Liver (tissue), 9 donors: Measurements from ENCODE around the gene FBXO31. TPM values are rescaled to one million over a fixed set of nuclear protein-coding genes. Genes with fewer than 3 reads are reported as not detected.

Experiments used
- DNase-seq: peaks from one replicate; pipeline ENCODE4 v3.0.0-alpha.2; 2017; ENCODE audit warnings: low spot score
- H3K27ac ChIP-seq, 2 donors: one replicate each; pipeline ENCODE4 v1.7.0; 2013; ENCODE audit warnings: inconsistent platforms in 2 of 2, low read length in 2 of 2, control low read depth in 1 of 2, low read depth in 1 of 2, mild to moderate bottlenecking in 1 of 2
- H3K27me3 ChIP-seq, 4 donors: one replicate each; pipeline versions ENCODE4 v1.6.1 to v1.7.0; 2013; ENCODE audit warnings: low read length in 3 of 4, inconsistent platforms in 1 of 4, mild to moderate bottlenecking in 1 of 4, moderate library complexity in 1 of 4; ENCODE audit not compliant: control insufficient read depth in 4 of 4, insufficient read depth in 4 of 4
- H3K36me3 ChIP-seq, 4 donors: one replicate each; pipeline versions ENCODE4 v1.6.1 to v1.7.0; 2013; ENCODE audit warnings: low read length in 3 of 4, mild to moderate bottlenecking in 3 of 4, low read depth in 1 of 4, moderate library complexity in 1 of 4; ENCODE audit not compliant: control insufficient read depth in 4 of 4, insufficient read depth in 3 of 4
- H3K4me1 ChIP-seq, 4 donors: one replicate each; pipeline versions ENCODE4 v1.6.1 to v1.7.0; 2013; ENCODE audit warnings: low read length in 3 of 4, mild to moderate bottlenecking in 3 of 4, moderate library complexity in 1 of 4; ENCODE audit not compliant: control insufficient read depth in 4 of 4, insufficient read depth in 4 of 4
- H3K4me3 ChIP-seq, 3 donors: one replicate each; pipeline versions ENCODE4 v1.6.1 to v1.7.0; 2013; ENCODE audit warnings: low read length in 3 of 3, control low read depth in 1 of 3, low read depth in 1 of 3, mild to moderate bottlenecking in 1 of 3
- H3K9ac ChIP-seq, 2 donors: one replicate each; pipeline ENCODE4 v1.7.0; 2013; ENCODE audit warnings: low read length in 2 of 2, mild to moderate bottlenecking in 2 of 2, moderate library complexity in 2 of 2, control low read depth in 1 of 2, low read depth in 1 of 2
- H3K9me3 ChIP-seq, 4 donors: one replicate each; pipeline versions ENCODE4 v1.6.1 to v1.7.0; 2013; ENCODE audit warnings: low read length in 3 of 4; ENCODE audit not compliant: control insufficient read depth in 4 of 4
- EGR1 ChIP-seq, 2 donors: IDR thresholded peaks; 2 replicates each; pipeline ENCODE4 v1.6.1; 2016 to 2018; ENCODE audit warnings: antibody characterized with exemption in 2 of 2, low read depth in 2 of 2
- FOXA1 ChIP-seq: IDR thresholded peaks from 2 replicates; pipeline ENCODE4 v1.6.1; 2016; ENCODE audit warnings: antibody characterized with exemption
- FOXA2 ChIP-seq: IDR thresholded peaks from 2 replicates; pipeline ENCODE4 v1.6.1; 2016; ENCODE audit warnings: antibody characterized with exemption
- GABPA ChIP-seq, 2 donors: IDR thresholded peaks in 1 of 2; conservative IDR thresholded peaks in 1 of 2; 2 replicates each; pipeline ENCODE4 v1.6.1; 2016; ENCODE audit warnings: antibody characterized with exemption in 2 of 2, mild to moderate bottlenecking in 1 of 2, moderate library complexity in 1 of 2
- HNF4A ChIP-seq, 2 donors: conservative IDR thresholded peaks; 2 replicates each; pipeline ENCODE4 v1.6.1; 2016; ENCODE audit warnings: antibody characterized with exemption in 2 of 2, mild to moderate bottlenecking in 2 of 2
- HNF4G ChIP-seq: IDR thresholded peaks from 2 replicates; pipeline ENCODE4 v1.6.1; 2016; ENCODE audit warnings: antibody characterized with exemption
- JUND ChIP-seq, 2 donors: IDR thresholded peaks; 2 replicates each; pipeline ENCODE4 v1.6.1; 2016; ENCODE audit warnings: antibody characterized with exemption in 2 of 2
- NR2F2 ChIP-seq: IDR thresholded peaks from 2 replicates; pipeline ENCODE4 v1.6.1; 2016; ENCODE audit warnings: antibody characterized with exemption
- RAD21 ChIP-seq, 2 donors: IDR thresholded peaks; 2 replicates each; pipeline ENCODE4 v1.6.1; 2016; ENCODE audit warnings: antibody characterized with exemption in 2 of 2, mild to moderate bottlenecking in 2 of 2
- RXRA ChIP-seq, 2 donors: IDR thresholded peaks; 2 replicates each; pipeline ENCODE4 v1.6.1; 2017 to 2018; ENCODE audit warnings: antibody characterized with exemption in 2 of 2, mild to moderate bottlenecking in 1 of 2
- SP1 ChIP-seq: IDR thresholded peaks from 2 replicates; pipeline ENCODE4 v1.6.1; 2018; ENCODE audit warnings: antibody characterized with exemption, mild to moderate bottlenecking
- TAF1 ChIP-seq: conservative IDR thresholded peaks from 2 replicates; pipeline ENCODE4 v1.6.1; 2016; ENCODE audit warnings: antibody characterized with exemption, mild to moderate bottlenecking
- YY1 ChIP-seq: IDR thresholded peaks from 2 replicates; pipeline ENCODE4 v1.6.1; 2016; ENCODE audit warnings: antibody characterized with exemption, mild to moderate bottlenecking
- WGBS: extraction: QIAGEN DNeasy Blood & Tissue Kit; methylation state at CpG from one replicate; pipeline ENCODE4 v1.1.7; 2013; 5-methylcytosine and 5-hydroxymethylcytosine counted together
- polyA plus RNA-seq, 2 donors: library from polyadenylated mRNA; stranded (reverse) in 1 of 2; unstranded in 1 of 2; fragments of 200-250 nt in 1 of 2; fragments of >200 nt in 1 of 2; fragmentation: Nextera tagmentation in 1 of 2; extraction: Ambion mirVana in 1 of 2; gene quantifications; one replicate each; pipeline versions ENCODE4 v1.2.1 to v1.2.3, GENCODE V29; 2013 to 2015
- total RNA-seq, 2 donors: library from RNA; depleted of rRNA; stranded (reverse); fragments of >200 nt; gene quantifications; one replicate each; pipeline ENCODE4 v1.2.3, GENCODE V29; 2014
- TF ChIP-seq, protein P1 (sequence below): IDR thresholded peaks from 2 replicates; pipeline ENCODE4 v1.6.1; 2016; ENCODE audit warnings: antibody characterized with exemption
- TF ChIP-seq, protein P2 (sequence below): fragments of 150-350 bp; IDR thresholded peaks from 2 replicates; pipeline ENCODE4 v1.5.1; 2017; ENCODE audit warnings: improper control_type of control experiment, low read depth, low read length; ENCODE audit not compliant: missing input control
- TF ChIP-seq, protein P3 (sequence below): IDR thresholded peaks from 2 replicates; pipeline ENCODE4 v1.6.1; 2016; ENCODE audit warnings: antibody characterized with exemption
- TF ChIP-seq, protein P4 (sequence below): IDR thresholded peaks from 2 replicates; pipeline ENCODE4 v1.6.1; 2016; ENCODE audit warnings: antibody characterized with exemption, mild to moderate bottlenecking
- TF ChIP-seq, protein P5 (sequence below): IDR thresholded peaks from 2 replicates; pipeline ENCODE4 v1.6.1; 2016; ENCODE audit warnings: antibody characterized with exemption
- donor health status: healthy.
- donor health status: healthy.
- donor health status: healthy.
- donor health status: healthy.
- donor health status: healthy.

FBXO31 gene
- total and polyA plus RNA-seq, 4 donors = 13.2 to 30.3 (median 18.1) TPM

DNA sequence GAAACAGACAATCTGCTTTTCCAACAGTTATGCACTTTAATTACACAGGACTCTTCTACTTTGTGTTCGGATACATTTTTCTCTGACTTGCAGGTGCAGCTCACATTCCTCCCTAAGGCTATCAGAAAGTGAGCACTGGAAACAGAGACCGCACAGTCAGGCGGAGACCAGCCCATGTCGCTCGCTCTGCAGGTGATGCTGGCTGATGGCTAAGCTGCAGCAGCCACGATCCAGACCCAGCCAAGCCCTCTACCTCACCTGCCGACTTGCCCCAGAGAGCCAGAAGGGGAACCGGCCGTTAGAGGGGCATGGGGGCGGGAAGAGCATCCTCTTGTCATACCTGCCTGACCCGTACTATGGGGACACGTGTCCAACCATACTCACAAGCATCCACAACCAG lies 42.4 kb upstream of the FBXO31 start:
- no peak overlapping the region for H3K9ac ChIP-seq
- DNase-seq = no peak

DNA sequence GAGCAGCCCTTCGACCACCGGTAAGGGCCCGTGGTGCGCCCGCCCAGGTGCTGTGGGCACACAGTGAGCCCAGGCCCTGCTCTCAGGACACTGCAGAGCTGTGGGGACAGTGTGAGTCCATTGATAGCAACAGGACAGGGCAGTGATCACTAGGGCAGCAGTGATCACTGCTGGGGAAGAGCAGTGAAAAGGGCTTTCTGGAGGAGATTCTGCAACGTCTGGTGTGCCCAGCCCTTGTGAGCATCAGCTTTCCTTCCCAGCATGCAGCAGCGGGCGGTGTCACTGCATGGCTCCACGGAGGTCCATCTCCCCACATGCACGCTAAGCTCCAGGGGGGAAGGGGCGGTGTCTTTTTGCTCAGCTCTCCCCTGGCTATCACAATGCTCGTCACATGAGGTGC lies 40.7 kb upstream of the FBXO31 start:
- no peak overlapping the region for H3K9ac ChIP-seq
- peaks cover 3 to 58% (median 30%) of the 10 kb centered on the region in 4 donors for H3K36me3 ChIP-seq
- no peaks in the 10 kb centered on the region for H3K4me1 ChIP-seq
- H3K27ac ChIP-seq = no peak overlapping the region
- TF ChIP-seq FOXA2 (no peak), EGR1 (IDR thresholded peaks at IDR 0.05; ENCODE audit: low read depth in 2 of 2) (no peak), GABPA (IDR thresholded peaks at IDR 0.05 in 1 of 2, conservative IDR thresholded peaks at IDR 0.05 in 1 of 2) (no peak), RXRA (IDR thresholded peaks at IDR 0.05) (no peak), FOXA1 (no peak), HNF4G (no peak), RAD21 (IDR thresholded peaks at IDR 0.05) (no peak), JUND (IDR thresholded peaks at IDR 0.05) (no peak), HNF4A (conservative IDR thresholded peaks at IDR 0.05) (no peak), TAF1 (no peak), YY1 (no peak), SP1 (no peak), NR2F2 (no peak)
- TF ChIP-seq, protein P1, sequence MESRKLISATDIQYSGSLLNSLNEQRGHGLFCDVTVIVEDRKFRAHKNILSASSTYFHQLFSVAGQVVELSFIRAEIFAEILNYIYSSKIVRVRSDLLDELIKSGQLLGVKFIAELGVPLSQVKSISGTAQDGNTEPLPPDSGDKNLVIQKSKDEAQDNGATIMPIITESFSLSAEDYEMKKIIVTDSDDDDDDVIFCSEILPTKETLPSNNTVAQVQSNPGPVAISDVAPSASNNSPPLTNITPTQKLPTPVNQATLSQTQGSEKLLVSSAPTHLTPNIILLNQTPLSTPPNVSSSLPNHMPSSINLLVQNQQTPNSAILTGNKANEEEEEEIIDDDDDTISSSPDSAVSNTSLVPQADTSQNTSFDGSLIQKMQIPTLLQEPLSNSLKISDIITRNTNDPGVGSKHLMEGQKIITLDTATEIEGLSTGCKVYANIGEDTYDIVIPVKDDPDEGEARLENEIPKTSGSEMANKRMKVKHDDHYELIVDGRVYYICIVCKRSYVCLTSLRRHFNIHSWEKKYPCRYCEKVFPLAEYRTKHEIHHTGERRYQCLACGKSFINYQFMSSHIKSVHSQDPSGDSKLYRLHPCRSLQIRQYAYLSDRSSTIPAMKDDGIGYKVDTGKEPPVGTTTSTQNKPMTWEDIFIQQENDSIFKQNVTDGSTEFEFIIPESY = no peak
- TF ChIP-seq, protein P2, sequence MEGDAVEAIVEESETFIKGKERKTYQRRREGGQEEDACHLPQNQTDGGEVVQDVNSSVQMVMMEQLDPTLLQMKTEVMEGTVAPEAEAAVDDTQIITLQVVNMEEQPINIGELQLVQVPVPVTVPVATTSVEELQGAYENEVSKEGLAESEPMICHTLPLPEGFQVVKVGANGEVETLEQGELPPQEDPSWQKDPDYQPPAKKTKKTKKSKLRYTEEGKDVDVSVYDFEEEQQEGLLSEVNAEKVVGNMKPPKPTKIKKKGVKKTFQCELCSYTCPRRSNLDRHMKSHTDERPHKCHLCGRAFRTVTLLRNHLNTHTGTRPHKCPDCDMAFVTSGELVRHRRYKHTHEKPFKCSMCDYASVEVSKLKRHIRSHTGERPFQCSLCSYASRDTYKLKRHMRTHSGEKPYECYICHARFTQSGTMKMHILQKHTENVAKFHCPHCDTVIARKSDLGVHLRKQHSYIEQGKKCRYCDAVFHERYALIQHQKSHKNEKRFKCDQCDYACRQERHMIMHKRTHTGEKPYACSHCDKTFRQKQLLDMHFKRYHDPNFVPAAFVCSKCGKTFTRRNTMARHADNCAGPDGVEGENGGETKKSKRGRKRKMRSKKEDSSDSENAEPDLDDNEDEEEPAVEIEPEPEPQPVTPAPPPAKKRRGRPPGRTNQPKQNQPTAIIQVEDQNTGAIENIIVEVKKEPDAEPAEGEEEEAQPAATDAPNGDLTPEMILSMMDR = no peak
- TF ChIP-seq, protein P3, sequence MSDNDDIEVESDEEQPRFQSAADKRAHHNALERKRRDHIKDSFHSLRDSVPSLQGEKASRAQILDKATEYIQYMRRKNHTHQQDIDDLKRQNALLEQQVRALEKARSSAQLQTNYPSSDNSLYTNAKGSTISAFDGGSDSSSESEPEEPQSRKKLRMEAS = no peak
- TF ChIP-seq, protein P4, sequence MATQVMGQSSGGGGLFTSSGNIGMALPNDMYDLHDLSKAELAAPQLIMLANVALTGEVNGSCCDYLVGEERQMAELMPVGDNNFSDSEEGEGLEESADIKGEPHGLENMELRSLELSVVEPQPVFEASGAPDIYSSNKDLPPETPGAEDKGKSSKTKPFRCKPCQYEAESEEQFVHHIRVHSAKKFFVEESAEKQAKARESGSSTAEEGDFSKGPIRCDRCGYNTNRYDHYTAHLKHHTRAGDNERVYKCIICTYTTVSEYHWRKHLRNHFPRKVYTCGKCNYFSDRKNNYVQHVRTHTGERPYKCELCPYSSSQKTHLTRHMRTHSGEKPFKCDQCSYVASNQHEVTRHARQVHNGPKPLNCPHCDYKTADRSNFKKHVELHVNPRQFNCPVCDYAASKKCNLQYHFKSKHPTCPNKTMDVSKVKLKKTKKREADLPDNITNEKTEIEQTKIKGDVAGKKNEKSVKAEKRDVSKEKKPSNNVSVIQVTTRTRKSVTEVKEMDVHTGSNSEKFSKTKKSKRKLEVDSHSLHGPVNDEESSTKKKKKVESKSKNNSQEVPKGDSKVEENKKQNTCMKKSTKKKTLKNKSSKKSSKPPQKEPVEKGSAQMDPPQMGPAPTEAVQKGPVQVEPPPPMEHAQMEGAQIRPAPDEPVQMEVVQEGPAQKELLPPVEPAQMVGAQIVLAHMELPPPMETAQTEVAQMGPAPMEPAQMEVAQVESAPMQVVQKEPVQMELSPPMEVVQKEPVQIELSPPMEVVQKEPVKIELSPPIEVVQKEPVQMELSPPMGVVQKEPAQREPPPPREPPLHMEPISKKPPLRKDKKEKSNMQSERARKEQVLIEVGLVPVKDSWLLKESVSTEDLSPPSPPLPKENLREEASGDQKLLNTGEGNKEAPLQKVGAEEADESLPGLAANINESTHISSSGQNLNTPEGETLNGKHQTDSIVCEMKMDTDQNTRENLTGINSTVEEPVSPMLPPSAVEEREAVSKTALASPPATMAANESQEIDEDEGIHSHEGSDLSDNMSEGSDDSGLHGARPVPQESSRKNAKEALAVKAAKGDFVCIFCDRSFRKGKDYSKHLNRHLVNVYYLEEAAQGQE = no peak
- TF ChIP-seq, protein P5, sequence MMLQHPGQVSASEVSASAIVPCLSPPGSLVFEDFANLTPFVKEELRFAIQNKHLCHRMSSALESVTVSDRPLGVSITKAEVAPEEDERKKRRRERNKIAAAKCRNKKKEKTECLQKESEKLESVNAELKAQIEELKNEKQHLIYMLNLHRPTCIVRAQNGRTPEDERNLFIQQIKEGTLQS = no peak
- no peak for DNase-seq
- H3K9me3 ChIP-seq = no peaks in the 10 kb centered on the region
- 88% methylated on average over 12 of the region's 12 CpGs for whole genome bisulfite sequencing
- no peak overlapping the region for H3K4me3 ChIP-seq
- H3K27me3 ChIP-seq = no peaks in the 10 kb centered on the region

More for the DNA sequence above, 42.4 kb upstream of the FBXO31 start:
- Histone ChIP-seq H3K27ac (no peak overlapping the region), H3K9me3 (no peaks in the 10 kb centered on the region), H3K36me3 (peaks cover 2 to 48% (median 21%) of the 10 kb centered on the region in 4 donors), H3K27me3 (no peaks in the 10 kb centered on the region), H3K4me3 (no peak overlapping the region), H3K4me1 (no peaks in the 10 kb centered on the region)
- TF ChIP-seq RAD21 (IDR thresholded peaks at IDR 0.05) = no peak
- TF ChIP-seq NR2F2 = no peak
- WGBS = 94% methylated on average over 12 of the region's 12 CpGs
